GM21381 (cell line): Measurements from ENCODE around the gene ZFYVE9.

Source experiments
- ATAC-seq: cut with Tn5 transposase; IDR thresholded peaks from one replicate; pipeline ENCODE4 v1.9.1; 2021; ENCODE audit warnings: mild to moderate bottlenecking, moderate library complexity; ENCODE audit not compliant: unreplicated experiment

ZFYVE9 gene

DNA sequence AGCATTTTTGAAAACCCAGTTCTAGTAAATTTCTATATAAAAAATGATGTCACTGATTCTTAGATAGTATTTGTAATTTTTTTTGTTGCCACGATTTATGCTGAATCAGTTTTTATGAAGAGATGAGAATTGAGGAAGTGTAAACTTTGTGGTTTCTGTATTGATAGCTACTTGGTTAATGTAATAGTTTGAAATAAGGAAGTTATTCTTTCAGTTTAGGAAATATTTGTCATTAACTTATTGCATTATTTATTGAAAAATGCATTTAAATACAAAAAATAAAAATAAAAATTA is 97.8 kb downstream of the ZFYVE9 start:
- ATAC-seq = peak; percentile 62

DNA sequence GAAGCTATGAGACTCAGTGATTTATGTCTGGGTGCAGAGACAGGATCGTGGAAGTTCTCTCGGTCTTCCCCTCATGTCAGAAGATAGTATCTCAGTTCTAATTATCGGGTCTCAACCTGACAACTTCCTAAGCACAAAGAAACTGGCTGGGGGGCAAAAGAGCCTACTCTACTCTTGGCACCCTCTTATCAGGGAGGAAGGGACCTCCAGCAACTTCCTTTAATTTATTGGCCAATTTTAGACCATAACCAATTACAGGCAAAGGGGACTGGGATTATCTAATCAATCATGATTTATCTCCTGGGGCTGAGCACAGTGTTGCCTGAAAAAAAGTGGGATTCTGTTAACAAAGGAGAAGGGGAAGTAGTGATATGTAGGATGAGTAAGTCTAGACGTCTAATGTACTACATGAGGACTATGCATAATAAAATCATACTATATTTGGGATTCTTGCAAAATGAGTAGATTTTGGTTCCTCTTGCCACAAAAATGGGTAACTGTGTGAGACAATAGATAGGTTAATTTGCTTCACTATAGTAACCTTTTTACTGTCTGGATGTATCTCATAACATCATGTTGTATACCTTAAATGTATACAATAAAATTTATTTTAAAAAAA is 98.8 kb downstream of the ZFYVE9 start:
- no peak for ATAC-seq

DNA sequence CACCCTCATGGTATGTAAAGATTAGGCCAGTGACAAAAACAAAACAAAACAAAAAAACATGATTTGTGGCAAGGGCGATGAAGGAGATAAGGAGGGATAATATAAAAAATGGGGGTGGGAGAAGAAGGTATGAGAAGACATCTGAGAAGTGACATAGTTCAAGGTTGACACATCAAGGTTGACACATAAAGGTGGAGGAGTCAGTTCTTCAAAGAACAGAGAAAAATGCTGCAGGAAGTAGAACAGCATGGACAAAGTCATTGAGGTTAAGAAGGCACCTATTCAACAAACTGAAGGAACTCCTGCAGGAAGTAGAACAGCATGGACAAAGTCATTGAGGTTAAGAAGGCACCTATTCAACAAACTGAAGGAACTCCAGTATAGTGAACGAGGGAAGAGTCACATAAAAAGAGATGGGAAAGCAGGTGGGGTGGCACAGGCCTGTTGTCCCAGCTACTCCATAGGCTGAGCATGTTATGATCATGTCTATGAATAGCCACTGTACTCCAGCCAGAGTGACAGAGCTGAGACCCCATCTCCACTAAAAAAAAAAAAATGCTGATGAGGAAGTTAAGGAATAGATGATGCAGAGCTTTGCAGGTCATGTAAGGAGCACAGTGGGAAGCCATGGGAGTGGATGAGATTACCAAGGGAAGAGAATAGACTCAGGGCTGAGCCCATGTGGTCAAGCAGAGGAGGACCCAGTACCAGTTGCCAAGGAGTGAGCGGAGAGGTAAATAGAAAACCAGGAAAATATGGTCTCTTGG is 101.5 kb downstream of the ZFYVE9 start:
- no peak for ATAC-seq

DNA sequence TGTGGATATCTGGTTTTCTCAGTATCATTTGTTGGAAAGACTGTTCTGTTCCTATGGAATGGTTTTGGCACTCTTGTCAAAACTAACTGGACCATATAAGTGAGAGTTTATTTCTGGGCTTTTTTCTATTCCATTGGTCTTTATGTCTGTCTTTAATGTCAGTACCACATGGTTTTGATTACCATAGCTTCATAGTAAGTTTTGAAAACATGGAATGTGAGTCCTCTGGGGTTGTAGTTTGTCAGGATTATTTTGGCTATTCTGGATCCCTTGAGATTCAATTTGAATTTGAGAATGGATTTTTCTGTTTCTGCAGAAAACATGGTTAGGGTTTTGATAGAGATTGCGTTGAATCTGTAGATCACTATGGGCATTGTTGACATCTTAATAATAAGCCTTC is 107.9 kb downstream of the ZFYVE9 start:
- ATAC-seq = no peak

DNA sequence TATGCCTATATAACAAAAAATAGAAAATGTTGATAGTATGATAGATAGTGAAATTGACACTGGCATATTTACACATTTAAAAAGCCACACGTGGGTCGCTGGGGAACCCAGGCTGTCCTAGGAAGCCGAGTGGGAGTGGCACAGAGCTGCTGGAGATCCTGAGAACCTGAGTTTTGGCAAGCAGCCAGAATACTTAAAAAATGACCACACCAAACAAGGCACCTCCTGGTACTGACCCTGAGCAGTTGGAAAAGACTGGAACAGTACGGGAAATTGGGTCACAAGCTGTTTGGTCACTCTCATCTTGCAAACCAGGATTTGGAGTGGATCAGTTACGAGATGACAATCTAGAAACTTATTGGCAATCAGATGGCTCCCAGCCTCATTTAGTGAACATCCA is 111.5 kb downstream of the ZFYVE9 start:
- no peak for ATAC-seq

DNA sequence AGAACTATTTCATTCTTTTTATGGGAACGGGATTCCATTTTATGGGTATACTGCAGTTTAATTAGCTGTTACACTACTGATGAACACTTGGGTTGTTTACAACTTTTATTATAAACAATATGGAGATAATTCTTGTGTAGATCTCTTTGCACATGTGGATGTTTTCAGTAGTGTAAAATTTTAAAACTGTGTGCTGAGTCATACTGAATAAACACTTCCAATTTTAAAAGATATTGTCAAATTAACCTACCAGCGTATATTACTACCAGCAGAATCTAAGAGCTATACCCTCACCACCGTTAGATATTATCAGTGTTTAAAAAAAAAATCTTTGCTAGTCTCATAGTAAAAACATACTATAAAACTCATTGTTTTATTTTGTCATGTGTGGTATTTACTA is 118.0 kb downstream of the ZFYVE9 start:
- ATAC-seq = no peak

DNA sequence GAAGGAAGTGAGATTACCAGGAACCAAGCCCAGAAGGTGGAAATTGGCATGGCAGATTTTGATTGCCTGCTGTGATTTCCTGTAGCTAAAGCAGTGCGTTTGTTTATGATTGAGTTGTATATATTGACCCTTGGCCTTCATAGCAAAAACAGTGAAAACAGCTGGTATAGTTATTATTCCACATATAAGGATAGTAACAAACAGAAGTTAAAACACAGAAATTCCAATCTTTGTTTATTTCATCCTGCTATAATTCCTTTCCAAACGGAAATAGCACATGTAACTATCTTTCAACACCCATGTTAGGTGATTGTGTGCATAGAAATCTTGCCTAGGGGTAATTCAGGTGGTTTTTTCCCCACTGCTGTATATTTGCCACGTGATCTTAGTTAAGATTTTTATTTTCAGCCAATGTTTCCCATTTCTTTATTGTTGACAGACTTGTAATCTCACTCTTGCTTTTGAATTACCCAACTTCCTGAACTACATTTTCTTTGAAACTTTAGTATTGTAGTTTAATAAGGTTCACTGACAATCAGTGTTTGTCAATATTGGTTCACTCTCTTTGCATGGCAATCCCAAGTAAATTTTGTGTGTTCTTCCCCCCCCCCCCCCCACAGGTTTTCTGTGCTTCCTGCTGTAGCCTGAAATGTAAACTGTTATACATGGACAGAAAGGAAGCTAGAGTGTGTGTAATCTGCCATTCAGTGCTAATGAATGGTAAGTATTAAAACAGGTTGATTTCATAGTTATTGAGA is 121.4 kb downstream of the ZFYVE9 start:
- no peak for ATAC-seq

DNA sequence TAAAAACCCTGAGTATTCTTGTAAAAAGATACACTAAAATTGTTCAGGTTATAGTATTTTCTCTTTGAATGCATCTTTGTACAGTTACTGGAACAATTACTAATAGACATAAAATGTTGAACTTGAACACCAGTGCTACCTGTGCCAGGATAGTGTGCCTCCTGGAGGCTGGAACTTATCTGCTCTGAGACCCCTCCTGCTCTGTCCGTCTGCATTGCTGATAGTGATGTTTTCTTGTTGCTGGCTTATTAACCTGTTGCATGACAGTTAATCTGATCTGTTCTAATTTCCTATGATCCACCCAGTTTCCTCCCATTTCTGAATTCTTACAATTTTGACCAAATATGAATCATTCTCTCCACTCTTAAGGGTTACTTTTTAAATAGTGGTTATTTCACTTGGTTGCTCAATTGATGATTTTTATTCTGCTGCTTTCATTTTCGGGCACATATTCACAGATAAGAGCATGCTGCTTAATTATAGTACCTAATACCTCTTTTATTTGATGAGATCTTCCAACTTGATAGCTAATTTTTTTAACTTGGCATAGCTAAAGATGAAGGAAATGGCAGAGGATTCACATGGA is 122.7 kb downstream of the ZFYVE9 start:
- no peak for ATAC-seq

DNA sequence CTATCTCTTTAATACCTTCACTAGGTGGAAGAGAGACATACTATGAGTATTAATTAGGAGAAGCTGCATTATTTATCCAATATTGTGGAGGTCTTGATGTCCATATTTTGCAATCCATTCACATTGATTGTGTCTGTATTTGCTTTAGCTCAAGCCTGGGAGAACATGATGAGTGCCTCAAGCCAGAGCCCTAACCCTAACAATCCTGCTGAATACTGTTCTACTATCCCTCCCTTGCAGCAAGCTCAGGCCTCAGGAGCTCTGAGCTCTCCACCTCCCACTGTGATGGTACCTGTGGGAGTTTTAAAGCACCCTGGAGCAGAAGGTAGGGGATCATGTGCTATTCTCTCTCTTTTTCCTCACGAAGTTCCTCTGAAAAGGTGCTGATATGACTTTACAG is 124.6 kb downstream of the ZFYVE9 start:
- no peak for ATAC-seq

DNA sequence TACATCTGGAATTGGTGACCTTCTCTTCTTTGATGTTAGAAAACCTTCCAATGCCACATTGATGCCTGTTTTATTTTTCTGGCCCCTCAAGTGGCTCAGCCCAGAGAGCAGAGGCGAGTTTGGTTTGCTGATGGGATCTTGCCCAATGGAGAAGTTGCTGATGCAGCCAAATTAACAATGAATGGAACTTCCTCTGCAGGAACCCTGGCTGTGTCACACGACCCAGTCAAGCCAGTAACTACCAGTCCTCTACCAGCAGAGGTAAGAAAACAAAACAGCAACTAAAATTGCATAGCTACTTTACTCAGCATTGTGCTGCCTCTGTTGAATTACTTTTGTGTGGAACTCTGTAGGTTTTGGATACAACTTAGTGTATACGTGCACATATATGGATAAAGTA is 126.5 kb downstream of the ZFYVE9 start:
- ATAC-seq = no peak

DNA sequence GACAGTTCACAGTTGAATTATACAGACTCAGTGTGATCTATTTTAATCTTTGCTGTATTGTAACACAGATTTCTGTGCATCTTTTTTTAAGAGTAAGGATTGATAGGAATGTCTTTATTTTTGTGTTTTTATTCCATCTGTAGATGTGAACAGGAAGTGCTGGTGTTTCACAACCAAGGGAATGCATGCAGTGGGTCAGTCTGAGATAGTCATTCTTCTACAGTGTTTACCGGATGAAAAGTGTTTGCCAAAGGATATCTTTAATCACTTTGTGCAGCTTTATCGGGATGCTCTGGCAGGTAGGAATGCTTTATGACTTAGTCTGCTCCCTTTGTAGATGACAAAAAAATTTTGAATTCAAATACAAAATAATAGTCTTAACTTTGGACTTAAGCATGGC is 139.6 kb downstream of the ZFYVE9 start:
- no peak for ATAC-seq

DNA sequence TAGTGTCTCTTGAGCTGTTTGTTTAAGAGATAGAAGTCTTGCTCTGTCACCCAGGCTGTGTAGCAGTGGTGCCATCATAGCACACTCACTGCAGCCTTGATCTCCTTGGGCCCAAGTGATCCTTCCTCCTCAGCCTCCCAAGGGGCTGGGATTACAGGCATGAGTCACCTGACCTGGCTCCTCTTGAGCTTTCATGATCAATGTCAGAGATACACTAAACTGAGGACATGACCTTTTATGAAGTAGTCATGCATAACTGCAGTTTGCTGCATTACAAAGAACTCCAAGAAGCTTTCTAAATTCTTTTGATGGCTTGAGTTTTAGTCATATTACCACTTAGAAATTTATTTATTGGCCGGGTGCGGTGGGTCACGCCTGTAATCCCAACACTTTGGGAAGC is 146.4 kb downstream of the ZFYVE9 start:
- ATAC-seq = no peak

DNA sequence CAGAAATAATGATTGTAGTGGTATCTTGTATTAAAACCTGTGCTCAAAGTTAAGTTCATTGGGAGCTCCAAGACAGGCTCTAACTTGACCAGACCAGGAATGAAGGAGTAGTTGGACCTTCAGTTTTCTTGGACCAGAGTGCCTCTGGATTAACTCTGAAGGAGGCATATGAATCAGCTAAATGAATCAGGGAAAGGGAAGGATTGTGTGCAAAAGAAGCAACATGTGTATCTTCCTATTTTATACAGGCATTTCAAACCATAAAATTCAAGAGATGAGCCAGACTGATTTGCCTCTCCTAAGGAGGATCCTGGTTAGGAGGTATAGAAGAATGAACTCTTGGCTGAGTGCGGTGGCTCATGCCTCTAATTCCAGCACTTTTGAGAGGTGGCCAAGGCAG is 152.7 kb downstream of the ZFYVE9 start:
- no peak for ATAC-seq

DNA sequence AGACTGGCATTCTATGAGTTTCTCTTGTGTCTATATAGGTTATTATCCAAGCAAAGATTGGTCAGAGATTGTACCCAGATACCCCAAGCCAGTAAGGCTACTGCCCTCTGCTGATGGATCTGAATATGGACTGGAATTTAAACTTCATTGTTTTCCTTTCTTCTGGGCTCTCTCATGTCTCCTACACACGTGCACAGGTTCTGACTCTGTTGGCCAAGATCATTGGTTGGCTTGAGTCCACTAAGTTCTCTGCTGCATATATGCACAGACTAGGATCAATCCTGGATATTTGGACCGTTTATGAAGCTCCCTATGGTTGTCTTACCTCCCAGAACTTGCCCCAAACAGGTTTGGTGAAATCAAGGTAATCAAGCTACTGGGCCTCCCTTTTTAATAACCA is 154.5 kb downstream of the ZFYVE9 start:
- ATAC-seq = no peak

DNA sequence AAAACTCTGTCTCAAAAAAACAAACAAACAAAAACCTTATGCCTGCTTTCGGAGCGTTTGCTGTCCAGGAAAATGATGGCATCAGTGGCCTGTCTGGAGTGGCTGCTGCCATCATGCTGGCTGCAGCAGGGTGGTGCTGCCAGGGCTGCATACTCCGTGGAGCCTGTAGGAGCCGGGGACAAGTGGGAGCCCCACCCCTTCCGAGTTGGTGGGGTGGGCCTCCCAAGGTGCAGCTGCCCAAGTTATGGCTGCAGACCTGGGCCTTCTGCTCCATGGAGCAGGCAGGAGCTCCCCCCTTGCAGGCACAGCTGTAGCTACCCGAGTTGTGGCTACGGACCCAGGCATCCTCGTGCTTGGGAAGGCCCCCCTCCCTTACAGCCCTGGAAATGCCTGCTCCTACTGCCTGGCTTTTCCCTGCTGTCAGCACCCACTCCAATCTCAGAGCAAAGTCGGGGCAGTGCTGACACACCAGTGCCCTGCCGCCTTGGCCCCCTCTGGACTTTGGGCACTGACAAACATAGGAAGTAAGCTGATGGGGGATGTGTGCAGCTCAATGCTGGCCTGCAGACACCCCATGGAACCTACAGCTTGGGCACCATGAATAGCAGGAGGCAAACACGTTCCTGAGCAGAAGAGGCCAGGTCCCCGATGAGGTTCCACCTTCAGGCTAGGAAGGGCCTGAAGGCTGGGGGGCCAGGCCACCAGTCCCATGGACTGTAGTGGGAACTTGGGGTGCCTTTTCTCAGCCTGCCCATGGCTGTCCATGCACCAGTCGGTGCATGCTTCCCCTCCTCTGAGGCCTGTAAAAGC is 163.7 kb downstream of the ZFYVE9 start:
- ATAC-seq = no peak

DNA sequence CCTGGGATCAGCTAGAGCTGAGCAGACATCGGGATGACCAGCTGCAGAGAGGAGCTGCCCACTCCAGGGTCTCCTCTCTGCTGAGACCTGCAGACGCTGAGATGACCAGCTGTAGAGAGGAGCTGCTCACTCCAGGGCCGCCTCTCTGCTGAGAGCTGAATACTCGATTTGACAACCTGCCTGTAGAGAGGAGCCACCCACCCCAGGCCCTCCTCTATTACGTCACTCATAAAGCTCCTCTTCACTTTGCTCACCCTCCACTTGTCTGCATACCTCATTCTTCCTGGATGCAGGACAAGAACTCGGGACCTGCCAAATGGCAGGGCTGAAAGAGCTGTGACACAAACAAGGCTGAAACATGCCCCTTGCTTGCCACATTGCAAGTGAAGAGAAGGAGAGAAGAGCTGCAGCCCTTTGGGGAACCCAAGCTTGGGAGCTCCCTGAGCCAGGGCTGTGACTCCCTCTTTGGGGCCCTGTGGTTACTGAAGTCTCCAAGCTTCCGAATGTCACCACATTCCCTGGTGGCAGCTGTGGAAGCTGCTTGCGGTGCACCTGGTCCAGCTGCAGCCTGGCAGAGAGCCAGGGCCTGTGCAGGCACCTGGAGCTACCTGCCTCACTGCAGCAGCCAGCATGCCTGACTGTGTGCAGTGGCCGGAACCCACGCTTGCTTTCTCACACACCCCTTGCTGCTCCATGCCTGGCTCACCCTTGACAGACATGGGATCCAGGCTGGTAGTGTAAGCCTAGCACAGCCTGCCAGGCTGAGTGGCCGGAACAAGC is 164.5 kb downstream of the ZFYVE9 start:
- no peak for ATAC-seq

DNA sequence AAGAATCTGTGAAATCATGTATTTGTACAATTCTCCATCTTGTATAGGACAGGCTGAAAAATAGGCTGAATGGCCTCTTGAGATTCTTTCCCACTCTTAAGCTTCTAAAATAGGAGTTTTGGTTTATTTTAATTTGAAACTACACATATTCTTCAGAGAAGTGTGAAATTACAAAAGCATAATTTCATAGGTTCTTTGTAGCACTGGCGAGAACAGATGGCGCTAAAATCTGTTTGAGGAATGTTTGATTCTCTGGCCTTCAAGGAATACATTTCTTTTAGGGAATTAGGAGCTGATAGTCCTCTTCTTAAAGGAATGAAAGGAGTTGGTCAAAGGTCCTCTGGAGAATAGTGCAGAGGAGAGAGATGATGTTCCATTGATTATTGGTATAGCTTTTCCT is 179.2 kb downstream of the ZFYVE9 start:
- ATAC-seq = no peak

DNA sequence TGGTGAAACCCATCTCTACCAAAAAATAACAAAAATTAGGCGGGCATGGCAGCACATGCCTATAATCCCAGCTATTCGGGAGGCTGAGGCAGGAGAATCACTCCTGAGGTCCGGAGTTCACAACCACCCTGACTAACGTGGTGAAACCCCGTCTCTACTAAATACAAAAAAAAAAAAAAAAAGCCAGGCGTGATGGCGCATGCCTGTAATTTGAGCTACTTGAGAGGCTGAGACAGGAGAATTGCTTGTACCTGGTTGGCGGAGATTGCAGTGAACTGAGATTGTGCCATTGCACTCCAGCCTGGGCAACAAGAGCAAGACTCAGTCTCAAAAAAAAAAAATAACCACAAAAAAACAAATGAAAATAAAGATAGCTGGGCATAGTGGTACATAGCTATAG is 181.8 kb downstream of the ZFYVE9 start:
- ATAC-seq = no peak

DNA sequence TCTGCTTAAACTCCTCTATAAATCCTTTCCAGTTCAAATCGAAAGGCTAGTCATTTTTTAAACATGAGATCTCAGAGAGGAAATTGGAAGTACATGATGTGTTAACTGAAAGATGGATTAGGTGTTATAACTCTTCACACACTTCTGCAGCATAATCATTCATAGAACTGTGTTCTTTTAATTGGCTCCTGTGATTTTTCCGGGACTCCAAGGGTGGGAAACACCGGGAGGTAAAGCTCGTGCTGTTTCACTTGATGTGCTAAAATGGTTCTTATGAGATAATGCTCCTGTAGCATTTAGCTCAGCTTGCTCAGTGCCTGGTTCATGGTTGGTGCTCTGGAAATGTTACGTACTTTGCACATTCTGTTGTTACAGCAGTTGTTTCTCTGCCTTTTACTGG is 183.9 kb downstream of the ZFYVE9 start:
- ATAC-seq = no peak

DNA sequence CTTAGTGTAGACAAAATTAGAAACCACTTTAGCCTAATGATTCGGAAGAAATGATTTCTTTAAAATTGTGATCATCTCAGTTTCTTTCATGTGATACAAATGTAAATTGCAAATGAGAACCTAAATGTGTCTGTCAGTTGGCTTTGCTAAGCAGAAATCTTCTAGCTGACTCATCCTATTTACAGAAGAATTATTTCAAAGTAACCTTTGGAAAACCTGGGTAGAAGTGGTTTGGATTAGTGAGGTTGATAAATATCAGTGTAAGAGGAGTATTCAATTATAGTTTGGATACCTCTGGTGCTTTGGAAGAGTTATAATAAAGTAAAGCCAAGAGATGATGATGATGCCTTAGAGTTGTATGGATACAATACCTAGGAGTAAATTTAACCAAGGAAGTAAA is 186.7 kb downstream of the ZFYVE9 start:
- no peak for ATAC-seq
